Measurements from ENCODE around the gene BIRC3.

DNA sequence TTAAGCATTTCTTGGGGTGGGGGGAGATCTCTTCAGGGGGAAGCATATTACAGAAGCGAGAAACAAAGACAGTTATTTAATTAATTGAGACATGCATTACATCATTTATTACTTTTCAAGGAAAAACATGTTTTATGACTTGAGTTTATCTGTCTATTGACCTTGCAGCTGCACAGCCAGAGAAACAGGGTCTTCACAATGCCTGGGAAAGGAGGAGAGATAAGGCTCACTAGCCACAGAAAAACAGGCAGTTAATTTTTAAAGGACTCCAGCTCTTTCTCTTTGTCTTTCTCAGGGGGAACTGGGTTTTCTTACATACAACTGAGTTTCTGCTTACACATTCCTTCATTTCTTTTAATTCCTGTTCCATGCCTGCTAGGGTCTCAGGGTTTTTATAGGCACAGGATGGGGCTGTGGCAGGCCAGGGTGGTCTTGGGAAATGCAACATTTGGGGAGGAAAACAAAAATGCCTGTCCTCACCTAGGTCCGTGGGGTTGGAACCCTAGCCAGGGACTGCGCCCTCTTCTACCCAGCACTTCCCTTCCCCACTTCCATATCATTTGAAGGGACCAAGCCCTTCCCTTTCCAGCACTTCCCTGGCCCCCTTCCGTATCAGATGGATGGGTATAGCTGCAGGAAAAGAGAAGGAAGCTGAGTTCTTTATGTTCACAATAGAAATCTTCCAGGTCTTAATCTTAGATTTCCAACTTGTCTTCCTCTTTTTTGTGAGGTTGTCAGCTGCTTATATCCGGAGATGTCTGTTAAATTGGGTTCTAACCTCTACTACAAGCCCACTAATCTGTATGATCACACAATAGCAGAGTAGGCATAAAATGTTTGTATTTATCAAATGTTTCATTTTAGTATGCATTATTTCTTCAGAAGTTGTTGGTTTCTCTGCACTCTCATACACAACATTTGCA is 68.1 kb downstream of the BIRC3 start:
- TF ChIP-seq POLR2A (IDR thresholded peaks at IDR 0.05), result no peak
- TF ChIP-seq CTCF (IDR thresholded peaks at IDR 0.05 in 4 of 5, conservative IDR thresholded peaks at IDR 0.05 in 1 of 5), result no peak
